SK-N-SH treated with all-trans-retinoic acid at 6 μM for 48 hours (cell line): ENCODE measurements around the gene RBBP7.
A peak's percentile ranks its signal among the peaks of the same experiment; 100 is the strongest.

Experiments used
- ATAC-seq: fragments of 200-7000 bp; cut with Tn5 transposase; 3 replicates; pipeline ENCODE4 v1.9.1; 2020; ENCODE audit warnings: mild to moderate bottlenecking, moderate library complexity
- ARNTL ChIP-seq: fragments of 450-650 bp; formaldehyde crosslinking; IDR thresholded peaks from 2 replicates; pipeline ENCODE4 v1.5.0; 2020; ENCODE audit warnings: low read depth, mild to moderate bottlenecking, moderate library complexity, borderline replicate concordance
- BACH2 ChIP-seq: fragments of 250-450 bp; sonication (Bioruptor Pico); IDR thresholded peaks from 2 replicates; pipeline ENCODE4 v1.9.0; 2021; ENCODE audit warnings: mild to moderate bottlenecking, borderline replicate concordance
- CREB5 ChIP-seq: fragments of 250-450 bp; sonication (Bioruptor Pico); IDR thresholded peaks from 2 replicates; pipeline ENCODE4 v1.5.1; 2020; ENCODE audit warnings: low read depth, mild to moderate bottlenecking, moderate library complexity
- CSDC2 ChIP-seq: fragments of 250-450 bp; sonication (Bioruptor Pico); IDR thresholded peaks from 2 replicates; pipeline ENCODE4 v1.5.0; 2020; ENCODE audit warnings: mild to moderate bottlenecking, moderate library complexity
- ESRRG ChIP-seq: fragments of 250-450 bp; sonication (Bioruptor Pico); IDR thresholded peaks from 2 replicates; pipeline ENCODE4 v1.6.1; 2021; ENCODE audit warnings: mild to moderate bottlenecking
- GLIS3 ChIP-seq: fragments of 250-450 bp; sonication (Bioruptor Pico); IDR thresholded peaks from 2 replicates; pipeline ENCODE4 v1.5.0; 2020; ENCODE audit warnings: mild to moderate bottlenecking, moderate library complexity
- ISL1 ChIP-seq: fragments of 250-450 bp; sonication (Bioruptor Pico); IDR thresholded peaks from 2 replicates; pipeline ENCODE4 v2.1.2; 2022; ENCODE audit warnings: mild to moderate bottlenecking, moderate library complexity
- OSR1 ChIP-seq: fragments of 250-450 bp; sonication (Bioruptor Pico); IDR thresholded peaks from 2 replicates; pipeline ENCODE4 v1.8.0; 2022; ENCODE audit warnings: moderate library complexity, mild to moderate bottlenecking, inconsistent platforms
- POU6F1 ChIP-seq: fragments of 250-450 bp; sonication (Bioruptor Pico); IDR thresholded peaks from 2 replicates; pipeline ENCODE4 v1.8.0; 2021; ENCODE audit warnings: low read depth, mild to moderate bottlenecking, moderate library complexity, borderline replicate concordance
- PPARA ChIP-seq: fragments of 250-450 bp; sonication (Bioruptor Pico); IDR thresholded peaks from 2 replicates; pipeline ENCODE4 v1.5.0; 2020; ENCODE audit warnings: mild to moderate bottlenecking, borderline replicate concordance
- RARB ChIP-seq: fragments of 250-450 bp; sonication (Bioruptor Pico); IDR thresholded peaks from 2 replicates; pipeline ENCODE4 v1.8.0; 2021; ENCODE audit warnings: mild to moderate bottlenecking, moderate library complexity
- SNAI2 ChIP-seq: fragments of 250-450 bp; sonication (Bioruptor Pico); IDR thresholded peaks from 2 replicates; pipeline ENCODE4 v1.5.0; 2020; ENCODE audit warnings: mild to moderate bottlenecking, moderate library complexity
- TCF4 ChIP-seq: fragments of 250-450 bp; sonication (Bioruptor Pico); IDR thresholded peaks from 2 replicates; pipeline ENCODE4 v1.8.0; 2021; ENCODE audit warnings: mild to moderate bottlenecking, moderate library complexity, borderline replicate concordance
- TOX ChIP-seq: fragments of 250-450 bp; sonication (Bioruptor Pico); IDR thresholded peaks from 2 replicates; pipeline ENCODE4 v1.8.0; 2021; ENCODE audit warnings: mild to moderate bottlenecking, moderate library complexity, borderline replicate concordance
- TSHZ2 ChIP-seq: fragments of 250-450 bp; sonication (Bioruptor Pico); IDR thresholded peaks from 2 replicates; pipeline ENCODE4 v1.5.0; 2020; ENCODE audit warnings: mild to moderate bottlenecking, moderate library complexity
- ZC3H10 ChIP-seq: fragments of 250-450 bp; sonication (Bioruptor Pico); IDR thresholded peaks from 2 replicates; pipeline ENCODE4 v1.5.1; 2021; ENCODE audit warnings: mild to moderate bottlenecking, moderate library complexity
- ZFP3 ChIP-seq: fragments of 250-450 bp; sonication (Bioruptor Pico); IDR thresholded peaks from 2 replicates; pipeline ENCODE4 v1.5.0; 2020; ENCODE audit warnings: mild to moderate bottlenecking, moderate library complexity
- ZFP30 ChIP-seq: fragments of 450-650 bp; formaldehyde crosslinking; IDR thresholded peaks from 2 replicates; pipeline ENCODE4 v1.5.0; 2022; ENCODE audit warnings: mild to moderate bottlenecking, moderate library complexity
- ZNF70 ChIP-seq: fragments of 450-650 bp; formaldehyde crosslinking; IDR thresholded peaks from 2 replicates; pipeline ENCODE4 v1.5.0; 2020; ENCODE audit warnings: mild to moderate bottlenecking, moderate library complexity
- ZNF8 ChIP-seq: fragments of 450-650 bp; formaldehyde crosslinking; IDR thresholded peaks from 2 replicates; pipeline ENCODE4 v1.5.0; 2020; ENCODE audit warnings: mild to moderate bottlenecking, moderate library complexity
- TF ChIP-seq, protein P1 (sequence below): fragments of 250-450 bp; sonication (Bioruptor Pico); IDR thresholded peaks from 2 replicates; pipeline ENCODE4 v1.8.0; 2020; ENCODE audit warnings: mild to moderate bottlenecking, moderate library complexity, borderline replicate concordance
- TF ChIP-seq, protein P2 (sequence below): fragments of 250-450 bp; sonication (Bioruptor Pico); IDR thresholded peaks from 2 replicates; pipeline ENCODE4 v1.5.1; 2021; ENCODE audit warnings: mild to moderate bottlenecking, moderate library complexity

Gene RBBP7

GRCh38 chrX:16804923-16805464 lies 65.2 kb downstream of the RBBP7 start:
- TF ChIP-seq ZFP30: no peak
- TF ChIP-seq ARNTL (CRISPR knock-in tag): no peak
- no peak for TF ChIP-seq ZNF8 (CRISPR knock-in tag)
- no peak for TF ChIP-seq POU6F1
- TF ChIP-seq CSDC2 (CRISPR knock-in tag): no peak
- TF ChIP-seq ISL1 (CRISPR knock-in tag): no peak
- TF ChIP-seq BACH2 (CRISPR knock-in tag): no peak
- TF ChIP-seq TCF4 (CRISPR knock-in tag): no peak
- TF ChIP-seq ZFP3 (CRISPR knock-in tag): no peak
- TF ChIP-seq TSHZ2 (CRISPR knock-in tag): no peak
- no peak for TF ChIP-seq SNAI2
- TF ChIP-seq ZNF70 (CRISPR knock-in tag): no peak
- TF ChIP-seq, protein P1, sequence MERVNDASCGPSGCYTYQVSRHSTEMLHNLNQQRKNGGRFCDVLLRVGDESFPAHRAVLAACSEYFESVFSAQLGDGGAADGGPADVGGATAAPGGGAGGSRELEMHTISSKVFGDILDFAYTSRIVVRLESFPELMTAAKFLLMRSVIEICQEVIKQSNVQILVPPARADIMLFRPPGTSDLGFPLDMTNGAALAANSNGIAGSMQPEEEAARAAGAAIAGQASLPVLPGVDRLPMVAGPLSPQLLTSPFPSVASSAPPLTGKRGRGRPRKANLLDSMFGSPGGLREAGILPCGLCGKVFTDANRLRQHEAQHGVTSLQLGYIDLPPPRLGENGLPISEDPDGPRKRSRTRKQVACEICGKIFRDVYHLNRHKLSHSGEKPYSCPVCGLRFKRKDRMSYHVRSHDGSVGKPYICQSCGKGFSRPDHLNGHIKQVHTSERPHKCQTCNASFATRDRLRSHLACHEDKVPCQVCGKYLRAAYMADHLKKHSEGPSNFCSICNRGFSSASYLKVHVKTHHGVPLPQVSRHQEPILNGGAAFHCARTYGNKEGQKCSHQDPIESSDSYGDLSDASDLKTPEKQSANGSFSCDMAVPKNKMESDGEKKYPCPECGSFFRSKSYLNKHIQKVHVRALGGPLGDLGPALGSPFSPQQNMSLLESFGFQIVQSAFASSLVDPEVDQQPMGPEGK (CRISPR knock-in tag): no peak
- TF ChIP-seq ZC3H10: no peak
- TF ChIP-seq TOX: no peak
- TF ChIP-seq ESRRG (CRISPR knock-in tag): no peak
- TF ChIP-seq GLIS3 (CRISPR knock-in tag): no peak
- TF ChIP-seq, protein P2, sequence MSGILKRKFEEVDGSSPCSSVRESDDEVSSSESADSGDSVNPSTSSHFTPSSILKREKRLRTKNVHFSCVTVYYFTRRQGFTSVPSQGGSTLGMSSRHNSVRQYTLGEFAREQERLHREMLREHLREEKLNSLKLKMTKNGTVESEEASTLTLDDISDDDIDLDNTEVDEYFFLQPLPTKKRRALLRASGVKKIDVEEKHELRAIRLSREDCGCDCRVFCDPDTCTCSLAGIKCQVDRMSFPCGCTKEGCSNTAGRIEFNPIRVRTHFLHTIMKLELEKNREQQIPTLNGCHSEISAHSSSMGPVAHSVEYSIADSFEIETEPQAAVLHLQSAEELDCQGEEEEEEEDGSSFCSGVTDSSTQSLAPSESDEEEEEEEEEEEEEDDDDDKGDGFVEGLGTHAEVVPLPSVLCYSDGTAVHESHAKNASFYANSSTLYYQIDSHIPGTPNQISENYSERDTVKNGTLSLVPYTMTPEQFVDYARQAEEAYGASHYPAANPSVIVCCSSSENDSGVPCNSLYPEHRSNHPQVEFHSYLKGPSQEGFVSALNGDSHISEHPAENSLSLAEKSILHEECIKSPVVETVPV: no peak
- no peak for TF ChIP-seq PPARA
- TF ChIP-seq OSR1 (CRISPR knock-in tag): no peak
- no peak for ATAC-seq

GRCh38 chrX:16797841-16798240 lies 72.3 kb downstream of the RBBP7 start:
- ATAC-seq: peak; percentile 32; the same call in 1 of the 3 replicates
- TF ChIP-seq ZNF8 (CRISPR knock-in tag) (no peak), ZC3H10 (no peak), ISL1 (CRISPR knock-in tag) (no peak), RARB (CRISPR knock-in tag) (no peak), ZNF70 (CRISPR knock-in tag) (no peak), POU6F1 (no peak), TOX (no peak), GLIS3 (CRISPR knock-in tag) (no peak), CREB5 (CRISPR knock-in tag) (no peak), TCF4 (CRISPR knock-in tag) (no peak), TSHZ2 (CRISPR knock-in tag) (no peak), SNAI2 (no peak)
- TF ChIP-seq, protein P2: no peak
- TF ChIP-seq, all 23 proteins: peak for 0
